K562 (cell line): ENCODE results near the gene PCSK6. TPM values are rescaled to one million over a fixed set of nuclear protein-coding genes. Genes with fewer than 3 reads are reported as not detected.

Experiments
- ATAC-seq: fragments of 200-7000 bp; cut with Tn5 transposase; 3 replicates; pipeline ENCODE4 v1.9.1; 2020; ENCODE audit warnings: moderate library complexity
- BruUV-seq: library from RNA; stranded (reverse); fragments of 400-500 nt; replicated peaks from 2 replicates; lab custom pipeline; 2021; lab: Mats Ljungman, UMichigan
- CTCF ChIA-PET: fragments of 300-600 bp; formaldehyde crosslinking; extraction: SDS; loops from one replicate; lab custom pipeline; 2021; ENCODE audit warnings: low intra/inter-chr PET ratio; lab: Yijun Ruan, JAX
- POLR2A ChIA-PET: fragments of 300-600, 350-650 bp; sonication (Branson Sonifier 250); formaldehyde crosslinking; extraction: SDS; loops from one replicate; lab custom pipeline; 2021; ENCODE audit warnings: antibody characterized with exemption, inconsistent platforms; lab: Yijun Ruan, JAX
- DNase-seq, 4 experiments: peaks; one replicate each; pipeline versions ENCODE4 v3.0.0 to v3.0.0-alpha.2; 2011 to 2018; ENCODE audit warnings: low spot score in 3 of 4, mixed read lengths in 3 of 4; ENCODE audit errors: extremely low read depth in 1 of 4
- FAIRE-seq: peaks from 2 replicates; lab custom pipeline; 2011; peaks lifted over from hg19 to GRCh38; lab: Jason Lieb, UNC
- H2AFZ ChIP-seq: 2 replicates; pipeline ENCODE4 v1.6.0; 2011; ENCODE audit warnings: low read depth, low read length, control low read depth, inconsistent platforms
- H3K27ac ChIP-seq: fragments of 200-600 bp; 3 replicates; pipeline ENCODE4 v1.8.0; 2011; ENCODE audit warnings: low read depth, mild to moderate bottlenecking, control low read depth, inconsistent platforms, low read length, moderate library complexity, mixed read lengths; ENCODE audit errors: extremely low read depth
- H3K27me3 ChIP-seq, 2 experiments: fragments of 300-600 bp in 1 of 2; 2 replicates in 1 of 2; 3 replicates in 1 of 2; pipeline versions ENCODE4 v1.6.0 to v1.8.0; 2011; ENCODE audit warnings: inconsistent platforms in 2 of 2, low read length in 2 of 2, mild to moderate bottlenecking in 1 of 2, mixed read lengths in 1 of 2, moderate library complexity in 1 of 2; ENCODE audit not compliant: control insufficient read depth in 2 of 2, insufficient read depth in 2 of 2
- H3K36me3 ChIP-seq: fragments of 300-600 bp; 3 replicates; pipeline ENCODE4 v1.8.0; 2011; ENCODE audit warnings: mild to moderate bottlenecking, low read length, inconsistent platforms; ENCODE audit not compliant: control insufficient read depth, insufficient read depth
- H3K4me1 ChIP-seq, 2 experiments: fragments of 200-600 bp in 1 of 2; replicated peaks in 1 of 2; 2 replicates in 1 of 2; 3 replicates in 1 of 2; pipeline versions ENCODE4 v1.5.1 to v1.8.0; 2011; ENCODE audit warnings: inconsistent platforms in 2 of 2, low read length in 2 of 2, mild to moderate bottlenecking in 1 of 2, mixed read lengths in 1 of 2, moderate library complexity in 1 of 2; ENCODE audit not compliant: control insufficient read depth in 2 of 2, insufficient read depth in 2 of 2
- H3K4me2 ChIP-seq: 2 replicates; pipeline ENCODE4 v1.6.1; 2011; ENCODE audit warnings: low read length, control low read depth, inconsistent platforms, mixed read lengths; ENCODE audit not compliant: insufficient read depth
- H3K4me3 ChIP-seq: fragments of 200-600 bp; sonication (generic), shearing (Covaris generic); 2 replicates; pipeline ENCODE4 v1.5.1; 2016; ENCODE audit warnings: control low read depth, inconsistent platforms
- H3K79me2 ChIP-seq: fragments of 200-600 bp; 3 replicates; pipeline ENCODE4 v1.8.0; 2011; ENCODE audit warnings: low read length, inconsistent platforms; ENCODE audit not compliant: control insufficient read depth, insufficient read depth
- H3K9ac ChIP-seq, 2 experiments: 2 replicates each; pipeline versions ENCODE4 v1.6.0 to v1.6.1; 2011; ENCODE audit warnings: low read depth in 2 of 2, low read length in 2 of 2, control low read depth in 1 of 2, inconsistent platforms in 1 of 2, mild to moderate bottlenecking in 1 of 2, mixed read lengths in 1 of 2; ENCODE audit not compliant: insufficient read depth in 1 of 2
- H3K9me1 ChIP-seq: one replicate; pipeline ENCODE4 v1.6.0; 2011; ENCODE audit warnings: inconsistent platforms, mild to moderate bottlenecking, low read length, moderate library complexity; ENCODE audit not compliant: control insufficient read depth, insufficient read depth
- H3K9me3 ChIP-seq: replicated peaks from 2 replicates; pipeline ENCODE4 v1.5.1; 2011; ENCODE audit warnings: low read depth, low read length, inconsistent platforms; ENCODE audit not compliant: control insufficient read depth, insufficient read depth
- H4K20me1 ChIP-seq: replicated peaks from 2 replicates; pipeline ENCODE4 v1.6.1; 2011; ENCODE audit warnings: low read length, inconsistent platforms, mixed read lengths; ENCODE audit not compliant: control insufficient read depth, insufficient read depth
- CBFA2T3 ChIP-seq: fragments of 450-650 bp; IDR thresholded peaks from 2 replicates; pipeline ENCODE4 v1.6.1; 2017
- CREM ChIP-seq: IDR thresholded peaks from 2 replicates; pipeline ENCODE4 v1.6.1; 2014; ENCODE audit warnings: antibody characterized with exemption, low read depth
- DMBX1 ChIP-seq: fragments of 250-450 bp; sonication (Bioruptor Pico); IDR thresholded peaks from 2 replicates; pipeline ENCODE4 v1.8.0; 2022; ENCODE audit warnings: inconsistent platforms, mild to moderate bottlenecking, moderate library complexity, borderline replicate concordance
- FOSL1 ChIP-seq: fragments of 200-800 bp; sonication (Bioruptor generic); conservative IDR thresholded peaks from 2 replicates; pipeline ENCODE4 v1.6.1; 2016; ENCODE audit warnings: missing genetic modification characterization, missing compliant biosample characterization
- KAT2B ChIP-seq: IDR thresholded peaks from one replicate; pipeline ENCODE4 v1.6.1; 2012; ENCODE audit warnings: low read depth, mild to moderate bottlenecking, control low read depth, inconsistent platforms, low read length, moderate library complexity
- KLF1 ChIP-seq: fragments of 450-650 bp; IDR thresholded peaks from 2 replicates; pipeline ENCODE4 v1.6.1; 2016; ENCODE audit warnings: missing genetic modification characterization, missing compliant biosample characterization
- MAX ChIP-seq: sonication (generic); formaldehyde crosslinking; IDR thresholded peaks from 2 replicates; pipeline ENCODE4 v1.9.0; 2022; ENCODE audit warnings: mild to moderate bottlenecking, missing genetic modification reagents
- MYBL2 ChIP-seq, 2 experiments: fragments of 450-650 bp in 1 of 2; sonication (generic) in 1 of 2; formaldehyde crosslinking in 1 of 2; IDR thresholded peaks; 2 replicates each; pipeline versions ENCODE4 v1.6.1 to v1.8.1; 2017 to 2022; ENCODE audit warnings: borderline replicate concordance in 1 of 2, inconsistent platforms in 1 of 2, low read depth in 1 of 2, mild to moderate bottlenecking in 1 of 2, missing genetic modification reagents in 1 of 2, moderate library complexity in 1 of 2
- MYNN ChIP-seq, 2 experiments: sonication (generic); formaldehyde crosslinking in 1 of 2; IDR thresholded peaks; 2 replicates each; pipeline versions ENCODE4 v1.5.0 to v1.6.1; 2016 to 2020; ENCODE audit warnings: antibody characterized with exemption in 1 of 2, missing genetic modification reagents in 1 of 2
- ZNF398 ChIP-seq: fragments of 250-450 bp; sonication (Bioruptor Pico); IDR thresholded peaks from 2 replicates; pipeline ENCODE4 v1.8.0; 2021; ENCODE audit warnings: moderate library complexity, mild to moderate bottlenecking, inconsistent platforms
- WGBS: fragments of 100-300 bp; shearing (Covaris generic); methylation state at CpG from one replicate; pipeline ENCODE4 v1.1.6; 2016; ENCODE audit warnings: low coverage, mixed read lengths; ENCODE audit not compliant: insufficient coverage; ENCODE audit errors: missing lambda C conversion rate; 5-methylcytosine and 5-hydroxymethylcytosine counted together
- in situ Hi-C: fragments of 300-500 bp; cut with MboI; formaldehyde crosslinking; loops from 4 replicates; pipeline ENCODE4 v1.15.0; 2018; ENCODE audit warnings: inconsistent platforms, mixed read lengths
- intact Hi-C: fragments of 100-400 bp; cut with micrococcal nuclease; formaldehyde crosslinking; loops from 2 replicates; pipeline ENCODE4 v1.14.2; 2022
- polyA plus RNA-seq, 8 experiments: library from polyadenylated mRNA; depleted of rRNA in 4 of 8; stranded (reverse) in 5 of 8; unstranded in 3 of 8; fragments of >200 nt; fragmentation: Nextera tagmentation in 2 of 8; fragmentation: Illumina TruSeq in 1 of 8; extraction: Ambion mirVana in 2 of 8; extraction: Trizol in 1 of 8; gene quantifications; 2 replicates each; pipeline versions ENCODE4 v1.2.1 to v1.2.3, GENCODE V29; 2011 to 2014; ENCODE audit warnings: inconsistent platforms in 1 of 8, missing spikeins in 1 of 8
- total RNA-seq, 7 experiments: library from RNA; depleted of rRNA in 6 of 7; stranded (reverse); fragments of >200 nt in 6 of 7; fragmentation: Illumina TruSeq in 2 of 7; extraction: Trizol in 2 of 7; gene quantifications; 2 replicates each; pipeline versions ENCODE4 v1.2.1 to v1.2.3, GENCODE V29; 2011 to 2021; ENCODE audit warnings: low replicate concordance in 1 of 7

Gene PCSK6
- total and polyA plus RNA-seq, 9 of the 15 experiments (the other 6 are each of a cell fraction or from before 2014, with no cell fraction given), result 2.2 to 32.6 (median 14.5) TPM

GRCh38 chr15:101436526-101436925, 53.0 kb downstream of the PCSK6 start (continued):
- TF ChIP-seq DMBX1 (CRISPR knock-in tag) (no peak), MYBL2 (IDR thresholded peaks at IDR 0.05; ENCODE audit: low read depth) (no peak), MYBL2 (CRISPR knock-in tag; IDR thresholded peaks at IDR 0.05; ENCODE audit: borderline replicate concordance) (no peak)

GRCh38 chr15:101435761-101436160, 53.7 kb downstream of the PCSK6 start:
- DNase-seq (no peak), ATAC-seq (no peak), FAIRE-seq (no peak)
- no peaks in the 10 kb centered on the region; the same call in 1 of the 2 replicates for H4K20me1 ChIP-seq
- no TSS peak for BruUV-seq
- 56% methylated on average over 7 of the region's 7 CpGs for WGBS
- H3K4me3 ChIP-seq, result no peak overlapping the region
- in situ Hi-C loops, result no loop called here
- no peak overlapping the region for H3K9ac ChIP-seq
- 0 out of 3 replicates have a peak, but pooled peaks cover 17% of the 10 kb centered on the region for H3K36me3 ChIP-seq
- no peak overlapping the region for H2AFZ ChIP-seq
- peaks cover 0 to 4% of the 10 kb centered on the region in 2 experiments; a peak in 2 of 5 replicates for H3K27me3 ChIP-seq
- H3K4me2 ChIP-seq, result no peak overlapping the region
- H3K9me3 ChIP-seq, result no peaks in the 10 kb centered on the region
- ChIA-PET CTCF (no interaction called here), POLR2A (no interaction called here)
- TF ChIP-seq ZNF398 (CRISPR knock-in tag) (no peak), MYNN (IDR thresholded peaks at IDR 0.05) (no peak), MYNN (CRISPR knock-in tag; IDR thresholded peaks at IDR 0.05) (no peak), CREM (no peak), FOSL1 (no peak), KLF1 (no peak), CBFA2T3 (no peak), KAT2B (no peak), MAX (CRISPR knock-in tag) (no peak)
- no peaks in the 10 kb centered on the region for H3K9me1 ChIP-seq
- intact Hi-C loops, result loop anchor here (10.0 kb wide), 1 partner anchor 209 kb away; no protein-coding TSS in a partner anchor
- H3K4me1 ChIP-seq, result peaks cover 0 to 3% of the 10 kb centered on the region in 2 experiments; a peak in 2 of 5 replicates
- no peaks in the 10 kb centered on the region for H3K79me2 ChIP-seq
- H3K27ac ChIP-seq, result no peak overlapping the region
